M059J (cell line): ENCODE measurements around the gene STEAP4. TPM values are rescaled to one million over a fixed set of nuclear protein-coding genes. Genes with fewer than 3 reads are reported as not detected.
"Not testable (repeated sequence)": the region's sequence is repeated elsewhere in the genome, so short reads cannot be mapped to it uniquely, and the experiment has no call there.

Experiments used
- DNase-seq: peaks from one replicate; pipeline ENCODE4 v3.0.0-alpha.2; 2012; ENCODE audit warnings: low read depth
- total RNA-seq: library from RNA; depleted of rRNA; stranded (reverse); fragments of >200 nt; shearing (Covaris generic); gene quantifications from 2 replicates; pipeline ENCODE4 v1.2.3, GENCODE V29; 2014

The STEAP4 gene
- total RNA-seq, 1 experiment from 2014 or later, result 0.02 TPM

DNA sequence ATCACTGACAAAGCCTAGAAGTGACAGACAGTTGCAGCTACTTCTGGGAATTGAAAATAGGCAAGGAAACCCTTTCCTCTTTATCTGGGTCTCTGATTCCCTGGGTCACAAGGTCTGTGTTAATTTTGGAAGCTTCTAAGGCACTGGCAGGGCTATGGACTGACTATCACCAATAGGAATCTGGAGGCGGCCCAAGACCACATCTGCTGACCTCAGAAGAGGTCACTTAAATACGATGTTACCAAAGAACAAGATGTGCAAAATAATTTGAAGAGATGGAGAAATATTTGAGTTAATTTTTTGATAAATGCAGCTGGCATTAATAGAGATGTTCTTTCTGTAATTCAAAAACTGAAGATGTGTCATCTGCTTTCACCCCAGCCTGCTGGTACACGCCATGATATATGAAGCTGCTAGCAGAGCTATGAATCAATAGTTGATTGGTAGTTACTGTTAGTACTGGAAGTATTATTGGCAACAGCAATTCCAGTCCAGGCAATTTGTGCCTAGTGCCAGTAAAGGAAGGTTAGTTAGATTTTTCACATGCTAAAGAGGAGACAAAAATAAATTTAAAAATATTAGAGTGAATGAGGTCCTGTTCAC is 5.5 kb upstream of the STEAP4 start:
- DNase-seq, result no peak

DNA sequence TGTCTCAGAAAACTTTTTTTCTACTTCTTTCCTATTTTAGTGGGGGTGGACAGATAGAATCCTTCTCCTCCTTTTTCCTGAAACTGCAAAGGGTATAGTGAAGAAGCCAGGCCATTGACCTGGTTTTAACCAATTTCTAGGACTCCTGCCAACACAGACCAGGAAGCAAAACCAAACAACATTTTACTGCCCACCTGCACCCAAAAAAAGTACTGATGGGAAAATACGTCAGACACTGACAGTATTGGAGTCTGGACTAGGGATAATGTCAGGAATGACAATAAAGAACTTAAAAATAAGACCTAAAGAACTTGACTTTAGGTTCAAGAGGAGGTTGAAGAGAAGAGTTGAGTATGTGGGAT is 5.0 kb upstream of the STEAP4 start:
- no peak for DNase-seq

DNA sequence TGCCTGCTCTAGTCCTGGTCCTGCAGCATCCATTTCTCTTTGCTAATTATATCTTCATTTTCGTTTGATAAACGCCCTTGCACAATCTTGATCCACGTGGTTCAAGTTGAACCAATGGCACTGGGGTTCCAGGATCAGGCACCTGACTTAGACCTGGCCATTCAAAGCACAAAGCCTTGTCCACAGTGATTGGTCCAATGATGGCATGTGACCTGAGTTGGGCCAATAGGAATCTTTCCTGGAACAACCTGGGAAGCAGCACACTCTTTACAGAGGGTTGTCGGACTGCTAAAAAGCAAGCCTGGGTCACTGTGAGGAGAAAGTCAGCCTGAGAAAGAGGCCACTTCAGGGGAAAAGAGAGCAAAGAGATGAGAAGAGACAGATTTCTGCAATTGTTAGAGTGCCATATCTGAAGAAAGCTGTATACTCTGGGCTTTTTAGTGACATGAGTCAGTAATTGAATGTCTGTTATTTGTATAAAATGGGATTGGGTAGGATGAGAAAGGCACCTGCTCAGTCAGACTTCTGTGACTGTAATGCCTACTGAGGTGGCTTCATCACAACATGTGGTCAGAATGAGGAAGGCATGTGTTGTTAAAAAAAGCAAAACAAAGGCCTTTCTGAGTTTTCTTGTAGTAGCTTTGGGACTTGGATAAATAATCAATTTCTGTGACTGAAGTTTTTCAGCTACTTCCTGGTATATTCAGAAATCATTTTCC is 4.4 kb upstream of the STEAP4 start:
- DNase-seq, result no peak

DNA sequence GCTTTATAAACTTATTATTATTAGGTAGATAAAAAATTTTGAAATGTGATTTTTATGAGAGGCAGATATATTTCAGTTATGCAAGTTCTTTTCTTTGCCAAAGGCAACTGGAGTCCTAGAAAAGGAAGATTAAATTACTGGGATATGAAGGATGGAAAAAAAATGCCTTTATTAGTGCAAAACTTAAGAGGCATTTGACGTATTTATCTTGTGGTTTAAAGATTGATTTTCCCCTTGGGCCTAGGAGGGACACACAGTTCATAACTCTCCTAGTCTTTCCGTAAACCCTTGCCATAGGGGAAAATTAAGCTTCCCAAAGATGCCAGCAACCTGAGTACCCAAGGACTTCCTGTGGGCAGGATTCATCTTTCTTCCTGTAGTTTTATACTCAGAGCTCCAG is 3.1 kb upstream of the STEAP4 start:
- DNase-seq, result peak; percentile 44

DNA sequence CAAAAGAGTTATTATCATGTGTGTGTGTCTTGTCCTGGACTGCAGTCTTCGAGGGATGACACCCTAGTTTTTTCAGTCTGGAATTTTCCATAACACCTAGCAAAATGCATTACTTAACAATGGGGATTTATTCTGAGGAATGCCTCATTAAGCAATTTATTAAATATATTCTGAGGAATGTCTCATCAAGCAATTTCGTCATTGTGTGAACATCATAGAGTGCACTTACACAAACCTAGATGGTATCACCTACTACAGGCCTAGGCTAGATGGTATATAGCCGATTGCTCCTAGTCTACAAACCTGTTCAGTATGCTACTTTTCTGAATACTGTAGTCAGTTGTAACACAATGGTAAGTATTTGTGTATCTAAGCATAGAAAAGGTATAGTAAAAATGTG is 1.1 kb upstream of the STEAP4 start:
- DNase-seq, result no peak

DNA sequence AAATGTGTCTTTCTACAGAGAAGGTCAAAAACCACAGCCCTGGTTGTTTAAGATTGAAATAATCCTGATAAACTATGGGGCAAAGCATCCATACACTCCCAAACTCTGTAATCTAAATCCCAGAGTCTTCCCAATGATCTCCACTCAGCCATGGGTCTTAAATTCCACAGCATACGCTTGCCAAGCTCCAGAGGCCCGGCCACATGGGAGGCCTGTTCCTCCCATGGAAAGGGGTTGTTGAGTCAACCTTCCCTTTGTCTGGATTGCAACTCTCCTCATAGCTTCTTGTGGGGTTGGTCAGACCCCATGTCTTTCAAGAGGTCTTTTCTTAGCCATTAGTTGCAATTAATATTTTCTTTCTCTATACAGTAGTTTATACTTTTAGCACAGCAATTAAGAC is 718 bp upstream of the STEAP4 start:
- no peak for DNase-seq

DNA sequence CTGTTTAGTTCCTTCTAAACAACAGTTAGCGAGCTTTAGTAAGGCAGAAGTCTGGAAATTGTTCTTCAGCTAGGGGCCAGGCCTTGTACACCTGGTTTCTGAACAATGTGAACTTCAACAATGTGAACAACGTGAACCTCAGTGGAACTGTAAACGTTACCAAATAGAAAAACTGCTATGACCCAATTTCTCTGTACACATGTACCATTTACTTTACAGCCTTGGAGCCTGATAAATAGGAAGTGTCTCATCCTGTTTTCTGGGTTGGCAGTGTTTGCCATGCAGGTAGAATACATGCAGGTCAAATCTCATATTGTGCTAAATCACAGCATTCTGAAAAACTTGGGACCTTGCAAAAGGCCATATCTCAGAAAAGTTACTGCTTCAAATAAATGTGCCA is 1.6 kb downstream of the STEAP4 start:
- DNase-seq, result no peak

DNA sequence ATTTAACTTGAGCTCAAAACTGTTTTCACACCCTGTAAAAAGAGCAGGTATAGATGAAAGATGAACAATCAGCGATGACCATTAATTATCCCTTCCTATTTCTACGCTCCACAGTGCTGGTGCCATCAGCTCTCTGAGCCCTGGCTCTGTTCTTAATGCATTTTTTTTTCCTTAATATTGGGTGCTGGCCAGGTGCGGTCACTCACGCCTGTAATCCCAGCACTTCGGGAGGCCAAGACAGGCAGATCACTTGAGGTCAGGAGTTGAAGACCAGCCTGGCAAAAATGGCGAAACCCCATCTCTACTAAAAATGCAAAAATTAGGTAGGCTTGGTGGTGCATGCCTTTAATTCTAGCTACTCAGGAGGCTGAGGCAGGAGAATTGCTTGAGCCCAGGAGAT is 4.2 kb downstream of the STEAP4 start:
- DNase-seq, result peak; percentile 55

DNA sequence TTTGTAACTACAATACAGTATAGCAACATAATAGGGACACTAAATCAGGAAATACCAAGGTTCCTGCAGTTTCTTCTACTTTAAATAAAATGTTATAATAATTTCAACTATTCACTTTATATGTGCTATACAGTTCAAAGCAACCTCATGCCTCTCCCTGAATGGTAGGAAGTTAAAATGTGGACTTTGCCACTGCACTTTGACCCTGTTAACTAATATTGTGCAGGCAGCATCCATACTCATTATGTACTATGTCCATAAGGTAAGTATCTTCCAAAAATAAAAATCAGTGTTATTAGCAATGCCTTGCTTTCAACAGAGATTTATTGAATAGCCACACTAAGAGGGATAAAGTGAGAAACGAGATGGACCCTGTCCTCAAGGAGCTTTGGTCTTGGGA is 4.8 kb downstream of the STEAP4 start:
- DNase-seq, result no peak

DNA sequence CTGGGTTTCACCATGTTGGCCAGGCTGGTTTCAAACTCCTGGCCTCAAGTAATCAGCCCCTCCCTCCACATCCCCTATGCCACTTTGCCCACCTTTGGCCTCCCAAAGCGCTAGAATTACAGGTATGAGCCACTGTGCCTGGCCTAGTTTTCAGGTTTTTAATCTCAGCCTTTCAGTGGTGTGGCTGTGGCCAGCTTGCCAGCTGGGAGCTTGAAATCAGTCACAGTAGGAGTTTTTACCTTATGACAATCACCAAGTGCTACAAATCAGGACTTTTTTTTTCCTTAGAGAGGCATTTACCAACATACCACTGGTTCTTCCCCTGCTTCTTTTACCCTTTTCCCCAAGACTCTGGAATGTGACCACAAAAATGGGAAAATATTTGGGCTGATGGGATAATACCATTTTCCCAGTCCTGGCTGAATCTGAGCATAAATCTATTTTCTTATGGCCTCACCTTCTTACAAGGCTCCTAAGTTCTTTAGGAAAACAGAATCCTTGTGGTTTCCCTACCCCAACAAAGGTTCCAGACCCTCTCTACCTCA is 6.2 kb downstream of the STEAP4 start:
- DNase-seq, result no peak

DNA sequence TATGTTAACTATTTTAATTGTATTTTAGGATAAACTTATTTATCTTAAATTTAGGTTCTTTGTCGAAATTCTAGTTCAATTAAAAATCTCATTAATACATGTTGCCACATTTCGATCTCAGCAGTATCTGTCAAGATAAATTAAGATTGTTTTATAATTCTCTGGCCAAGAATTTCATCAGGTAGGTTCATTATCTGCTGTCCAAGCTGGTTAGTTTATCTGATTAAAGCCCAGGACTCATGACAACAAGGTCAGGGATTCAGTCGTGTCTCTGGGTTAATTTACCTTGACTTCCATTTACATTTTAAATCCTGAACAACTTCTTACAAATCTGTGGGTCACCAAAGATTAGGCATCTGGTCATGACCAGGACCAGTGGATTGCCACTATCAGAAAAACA is 7.6 kb downstream of the STEAP4 start:
- DNase-seq, result no peak

DNA sequence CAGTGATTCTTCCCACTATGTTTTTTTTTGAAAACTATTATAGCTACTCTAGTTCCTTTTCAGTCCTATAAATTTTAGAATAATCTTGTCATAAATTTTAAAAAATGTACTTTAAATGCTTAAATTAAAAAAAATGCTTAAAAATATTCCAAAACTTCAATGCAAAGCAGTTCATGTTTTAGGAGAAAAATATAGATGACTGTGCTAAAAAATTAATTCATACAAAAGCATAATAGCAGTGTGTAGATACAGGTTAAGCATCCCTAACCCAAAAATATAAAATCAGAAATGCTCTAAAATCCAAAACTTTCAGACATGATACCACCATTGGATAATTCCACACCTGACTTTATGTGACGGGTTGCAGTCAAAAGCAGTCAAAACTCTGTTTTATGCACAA is 12.8 kb downstream of the STEAP4 start:
- DNase-seq, result no peak

DNA sequence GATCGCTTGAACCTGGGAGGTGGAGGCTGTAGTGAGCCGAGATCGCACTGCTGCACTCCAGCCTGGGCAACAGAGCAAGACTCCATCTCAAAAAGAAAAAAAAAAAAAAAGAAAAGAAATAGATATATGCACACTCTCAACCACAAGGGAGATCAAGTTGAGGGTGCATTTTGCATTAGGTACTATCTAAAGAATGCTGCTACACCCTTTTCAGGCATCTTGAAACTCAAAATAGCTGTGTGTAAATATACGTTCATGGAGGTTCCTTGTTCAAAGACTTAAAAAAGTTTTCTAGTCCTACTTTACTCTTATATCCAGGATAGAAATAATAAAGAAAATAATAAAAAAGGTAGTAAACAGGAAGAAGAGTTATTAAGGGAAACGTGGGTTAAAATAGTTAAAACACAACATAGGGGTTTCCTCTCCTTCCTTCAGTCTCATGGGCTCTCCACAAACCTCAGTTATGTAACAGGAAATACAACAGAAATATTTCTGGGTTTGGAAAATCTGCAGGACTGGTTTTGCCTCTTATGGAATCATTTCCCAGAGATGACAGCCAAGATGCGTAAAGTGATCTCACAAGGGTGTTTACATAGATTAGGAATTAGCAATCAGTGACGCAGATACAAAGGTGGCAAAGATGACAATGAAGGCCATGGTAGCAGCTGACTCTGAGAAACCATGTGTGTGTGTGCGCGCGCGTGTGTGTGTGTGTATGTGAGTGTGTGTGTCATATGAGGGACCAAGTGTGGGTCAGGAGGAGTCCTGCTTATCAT is 15.1 kb downstream of the STEAP4 start:
- peak; percentile 46 for DNase-seq

DNA sequence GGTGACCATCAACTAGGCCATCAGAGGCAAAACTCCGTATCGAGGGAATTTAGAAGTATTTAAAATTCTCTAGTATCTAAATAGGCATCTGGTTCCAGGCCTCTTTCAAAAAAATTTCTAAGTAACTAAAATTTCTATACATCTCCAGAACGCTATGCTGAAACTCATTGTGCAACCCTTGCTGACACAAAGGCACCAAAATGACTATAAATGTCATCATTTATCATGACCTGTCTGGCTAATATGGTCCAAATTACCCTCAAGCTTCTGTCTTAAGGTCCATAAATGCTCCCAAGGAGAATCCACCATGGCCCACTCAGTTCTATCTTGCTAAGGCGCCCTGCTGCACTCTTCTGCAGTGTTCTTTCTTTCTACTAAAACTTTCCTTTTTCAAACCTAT is 16.2 kb downstream of the STEAP4 start:
- no peak for DNase-seq

DNA sequence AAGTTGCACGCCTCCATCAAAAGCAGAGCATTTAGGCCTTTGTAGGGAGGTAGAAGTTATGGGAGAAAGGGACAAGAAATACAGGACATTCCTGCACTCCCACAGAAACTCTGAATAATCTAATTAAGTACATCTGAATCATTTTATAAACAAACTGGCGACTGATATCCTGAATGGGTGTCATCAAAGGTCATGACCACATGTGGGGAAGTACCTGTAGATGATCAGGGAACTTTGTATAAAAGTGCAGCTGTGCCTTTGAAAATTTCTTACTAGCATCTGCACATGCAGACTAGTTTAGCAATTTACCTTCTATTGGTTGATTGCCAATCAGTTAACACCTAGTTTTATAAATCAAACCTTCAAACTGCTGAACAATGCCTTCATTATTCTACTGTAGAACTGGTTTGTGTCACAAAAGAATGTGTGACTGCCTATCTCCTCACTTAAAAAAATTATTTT is 17.1 kb downstream of the STEAP4 start:
- peak; percentile 64 for DNase-seq

DNA sequence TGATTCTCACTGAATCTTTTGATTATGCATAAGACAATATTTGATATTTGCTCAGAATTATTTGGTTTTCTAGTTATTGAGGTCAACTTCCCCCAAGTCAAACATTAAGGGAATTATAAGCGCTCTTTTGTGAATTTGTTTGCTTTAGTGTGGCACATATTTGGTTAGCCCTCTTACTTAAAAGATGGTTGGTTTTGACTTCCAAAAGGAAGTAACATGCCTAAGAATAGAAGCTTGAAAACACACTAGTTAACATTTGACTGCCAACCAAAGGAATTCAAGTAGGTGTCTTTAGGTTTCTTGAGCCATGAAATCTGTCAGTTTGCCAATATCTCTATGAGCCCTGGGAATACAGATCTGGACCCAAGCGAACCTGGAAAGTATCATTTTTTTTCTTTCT is 24.9 kb downstream of the STEAP4 start:
- no peak for DNase-seq

DNA sequence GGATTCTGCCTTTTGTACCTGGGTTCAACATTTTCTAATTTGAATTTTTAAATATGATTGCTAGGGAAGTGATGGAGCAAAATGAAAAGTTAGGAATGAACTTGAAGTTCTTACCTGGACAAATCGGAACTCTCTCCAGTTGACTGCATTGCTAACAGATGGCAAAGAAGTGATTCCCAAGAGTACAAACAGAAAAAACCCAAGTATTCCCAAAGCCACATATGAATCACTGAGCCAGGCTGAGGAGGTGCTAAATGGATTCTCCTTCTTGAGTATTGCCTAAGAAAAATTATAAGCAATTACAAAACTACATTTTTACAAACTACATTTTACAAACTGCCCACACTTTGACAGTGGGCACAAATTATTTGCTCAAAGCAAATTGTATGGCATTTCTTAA is 25.9 kb downstream of the STEAP4 start:
- no peak for DNase-seq

DNA sequence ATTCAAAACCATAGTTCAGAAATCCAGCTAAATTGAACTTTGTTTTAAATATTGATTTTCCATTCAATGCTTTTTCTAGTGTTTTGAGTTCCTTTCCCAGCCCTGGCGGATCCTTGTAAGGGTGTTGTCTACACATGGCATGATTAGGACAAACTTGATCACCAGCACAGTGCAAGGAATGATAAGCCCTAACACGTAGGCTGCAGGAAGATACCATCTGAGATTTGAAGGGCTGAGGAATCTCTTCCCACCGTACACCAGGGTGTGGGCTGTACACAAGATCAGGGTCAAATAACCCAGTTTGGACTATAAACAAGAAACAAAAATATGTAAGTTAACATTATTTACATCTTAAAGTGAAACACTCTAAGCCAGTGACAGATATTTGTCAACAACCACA is 27.4 kb downstream of the STEAP4 start:
- DNase-seq, result no peak

DNA sequence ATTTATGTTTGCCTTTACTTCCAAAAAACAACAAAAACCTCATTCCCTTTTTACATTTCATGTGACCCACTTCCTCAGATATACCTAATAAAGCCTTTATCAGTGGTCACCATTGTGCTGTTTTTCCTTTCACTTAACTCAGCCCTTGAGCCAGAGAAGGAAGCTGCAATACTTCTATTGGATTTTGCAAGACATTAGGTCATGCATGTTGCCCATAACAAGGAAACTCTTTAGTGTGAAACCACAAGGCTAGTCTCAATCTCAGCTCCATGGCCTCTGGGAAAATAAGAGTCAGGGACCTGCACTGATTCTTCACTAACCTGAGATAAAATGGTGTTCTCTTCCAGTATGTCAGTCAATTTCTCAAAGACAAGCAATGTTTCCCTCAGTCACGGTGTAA is 27.8 kb downstream of the STEAP4 start:
- DNase-seq, result peak; percentile 12

DNA sequence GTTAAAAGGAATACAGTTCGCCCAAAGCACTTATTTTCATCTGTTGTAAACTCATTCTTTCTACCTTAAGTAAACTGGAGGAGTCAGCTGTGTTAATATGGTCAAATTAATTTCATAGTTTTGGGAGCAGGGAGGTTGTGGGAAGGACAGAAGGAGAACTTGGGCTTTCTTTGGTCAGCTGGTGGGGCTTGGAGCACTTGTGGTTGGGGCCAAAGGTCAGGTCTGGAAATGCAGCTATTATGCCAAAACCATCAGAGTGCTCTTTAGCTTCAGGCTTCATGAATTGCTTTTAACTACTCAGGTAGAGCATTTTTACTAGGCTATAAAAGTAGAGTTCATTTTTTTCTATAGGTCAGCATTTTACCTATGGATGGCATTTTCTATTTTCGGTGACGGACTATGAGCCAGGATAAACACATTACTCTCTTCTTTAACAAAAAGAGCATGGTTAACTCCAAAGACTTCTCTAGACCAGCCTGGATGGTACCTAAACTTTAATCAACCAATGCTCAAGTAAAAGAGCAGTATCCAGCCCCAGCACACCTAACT is 30.0 kb downstream of the STEAP4 start:
- DNase-seq, result peak; percentile 34

DNA sequence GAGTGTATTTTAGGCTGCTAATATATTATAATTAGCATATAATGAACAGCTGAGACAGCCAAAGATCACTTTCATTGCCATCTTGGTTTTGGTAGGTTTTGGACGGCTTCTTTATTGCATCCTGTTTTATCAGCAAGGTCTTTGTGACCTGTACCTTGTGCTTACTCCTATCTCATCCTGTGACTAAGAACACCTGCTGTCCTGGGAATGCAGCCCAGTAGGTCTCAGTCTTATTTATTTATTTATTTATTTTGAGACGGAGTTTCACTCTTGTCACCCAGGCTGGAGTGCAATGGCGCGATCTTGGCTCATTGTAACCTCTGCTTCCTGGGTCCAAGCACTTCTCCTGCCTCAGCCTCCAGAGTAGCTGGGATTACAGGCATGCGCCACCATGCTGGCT is 31.8 kb downstream of the STEAP4 start:
- not testable (repeated sequence) for DNase-seq

DNA sequence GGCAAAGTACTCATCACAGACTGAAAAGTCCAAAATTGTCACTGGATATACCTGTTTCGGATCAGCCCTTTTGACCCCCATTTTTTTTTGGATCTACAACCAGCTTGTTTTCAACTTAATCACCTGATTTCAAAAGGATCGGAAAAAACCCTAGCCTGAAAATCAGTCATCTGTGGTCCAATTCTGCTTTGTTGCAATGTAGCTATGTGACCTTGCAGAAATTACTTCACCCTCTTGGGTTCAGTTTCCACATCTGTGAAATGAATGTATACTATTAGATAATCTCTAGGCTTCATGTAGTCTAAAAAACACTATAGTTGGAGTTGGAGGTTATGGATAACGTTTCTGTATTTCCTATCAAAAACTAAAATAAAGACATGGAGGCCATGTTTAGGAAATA is 37.1 kb downstream of the STEAP4 start:
- DNase-seq, result no peak

DNA sequence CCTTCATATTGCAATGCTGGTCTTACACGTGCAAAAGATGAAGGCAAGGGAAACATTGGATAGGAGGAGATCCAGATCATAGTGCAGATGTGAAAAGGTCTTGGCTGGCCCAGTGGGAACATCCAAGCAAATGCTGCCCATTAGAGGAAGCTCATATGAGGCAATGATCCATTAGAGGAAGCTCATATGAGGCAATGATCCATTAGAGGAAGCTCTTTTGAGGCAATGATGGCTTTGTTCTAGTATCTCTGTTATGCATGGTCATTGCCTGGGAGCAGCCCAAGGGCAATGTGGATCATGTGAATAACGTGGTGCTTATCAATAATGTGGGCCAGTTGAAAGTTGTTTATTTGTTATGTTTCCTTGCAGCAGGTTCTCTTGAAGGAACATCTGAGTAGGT is 37.8 kb downstream of the STEAP4 start:
- no peak for DNase-seq
